LNCaP clone FGC (cell line): Measurements from ENCODE around the gene HAPLN2.

Source experiments
- DNase-seq: peaks from one replicate; pipeline ENCODE4 v3.0.0-alpha.2; 2011; ENCODE audit warnings: low read depth
- H3K4me3 ChIP-seq: 2 replicates; pipeline ENCODE4 v1.5.1; 2011; ENCODE audit warnings: mild to moderate bottlenecking, low read depth, low read length, control low read depth
- CTCF ChIP-seq: IDR thresholded peaks from 2 replicates; pipeline ENCODE4 v1.5.1; 2012; ENCODE audit warnings: mild to moderate bottlenecking; ENCODE audit not compliant: control insufficient read depth, insufficient read depth; ENCODE audit errors: extremely low read depth

The HAPLN2 gene

GRCh38 chr1:156640842-156641706, 21.9 kb downstream of the HAPLN2 start:
- TF ChIP-seq CTCF: no peak
- no peak for DNase-seq
- H3K4me3 ChIP-seq: no peak overlapping the region

- TF ChIP-seq CTCF: no peak
- no peak within 1 kb of the TSS for H3K4me3 ChIP-seq
- no peak for DNase-seq
These were observed 22.6 kb downstream of the HAPLN2 start, which contains the start of gene BCAN for GRCh38 chr1:156641761-156642264. TSS of gene BCAN (plus strand) at chr1:156642117. CDS start at chr1:156646055, 3,938 bp downstream.

- TF ChIP-seq CTCF: no peak
- DNase-seq: no peak
- H3K4me3 ChIP-seq: no peak overlapping the region
These were observed 23.2 kb downstream of the HAPLN2 start for GRCh38 chr1:156642265-156643048.

GRCh38 chr1:156643049-156643777, 24.0 kb downstream of the HAPLN2 start:
- no peak for TF ChIP-seq CTCF
- H3K4me3 ChIP-seq: no peak overlapping the region
- DNase-seq: no peak

GRCh38 chr1:156643778-156644092, 24.5 kb downstream of the HAPLN2 start:
- no peak overlapping the region for H3K4me3 ChIP-seq
- DNase-seq: no peak
- TF ChIP-seq CTCF: no peak

GRCh38 chr1:156644146-156644545, 24.9 kb downstream of the HAPLN2 start:
- no peak for TF ChIP-seq CTCF
- no peak overlapping the region for H3K4me3 ChIP-seq
- no peak for DNase-seq
